ENCODE results near the gene RAB23. TPM values are rescaled to one million over a fixed set of nuclear protein-coding genes. Genes with fewer than 3 reads are reported as not detected.

Gene RAB23
- total RNA-seq, 2 donors from 2014 or later: 6.3 to 21.1 TPM

- Histone ChIP-seq H3K4me3 (no peak overlapping the region), H3K4me1 (no peaks in the 10 kb centered on the region), H3K9me3 (no peaks in the 10 kb centered on the region), H3K27ac (no peak overlapping the region), H3K27me3 (no peaks in the 10 kb centered on the region), H3K36me3 (no peaks in the 10 kb centered on the region), H3K9ac (ENCODE audit: low read depth in 2 of 2, low read length in 2 of 2) (no peak overlapping the region)
- peak; percentile 65 for DNase-seq
- TF ChIP-seq CTCF (IDR thresholded peaks at IDR 0.05): no peak
- intact Hi-C loops (cut with DNase I): no loop called here
Observed at GRCh38 chr6:57198926-57199636, 23.0 kb downstream of the RAB23 start.

DNA sequence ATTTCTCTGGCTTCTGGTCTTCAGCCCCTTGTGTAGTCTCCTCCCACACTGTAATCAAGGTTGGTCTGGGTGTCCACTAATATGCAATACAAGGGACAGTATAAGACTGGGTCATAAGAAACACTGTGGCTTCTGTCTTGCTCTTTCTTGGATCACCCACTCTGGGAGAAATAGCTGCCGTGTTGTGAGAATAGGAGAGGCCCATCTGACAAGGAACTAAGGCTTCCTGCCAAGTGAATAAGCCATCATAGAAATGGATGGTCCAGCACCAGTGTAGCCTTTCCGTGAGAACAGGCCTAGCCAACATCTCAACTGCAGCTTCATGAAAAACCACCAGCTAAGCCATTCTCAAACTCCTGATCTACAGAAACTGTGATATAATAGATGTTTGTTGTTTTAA is 26.6 kb downstream of the RAB23 start:
- intact Hi-C loops (cut with DNase I): no loop called here
- Histone ChIP-seq H3K9ac (ENCODE audit: low read depth in 2 of 2, low read length in 2 of 2) (no peak overlapping the region), H3K27ac (no peak overlapping the region), H3K9me3 (no peaks in the 10 kb centered on the region), H3K4me3 (no peak overlapping the region), H3K36me3 (no peaks in the 10 kb centered on the region), H3K27me3 (no peaks in the 10 kb centered on the region), H3K4me1 (no peaks in the 10 kb centered on the region)
- TF ChIP-seq CTCF (IDR thresholded peaks at IDR 0.05): no peak
- DNase-seq: no peak

GRCh38 chr6:57193177-57193576 is 28.9 kb downstream of the RAB23 start:
- Histone ChIP-seq H3K27me3 (no peaks in the 10 kb centered on the region), H3K4me1 (no peaks in the 10 kb centered on the region), H3K9me3 (no peaks in the 10 kb centered on the region), H3K36me3 (no peaks in the 10 kb centered on the region), H3K4me3 (no peak overlapping the region), H3K27ac (no peak overlapping the region), H3K9ac (ENCODE audit: low read depth in 2 of 2, low read length in 2 of 2) (no peak overlapping the region)
- DNase-seq: no peak
- intact Hi-C loops (cut with DNase I): no loop called here
- TF ChIP-seq CTCF (IDR thresholded peaks at IDR 0.05): no peak

DNA sequence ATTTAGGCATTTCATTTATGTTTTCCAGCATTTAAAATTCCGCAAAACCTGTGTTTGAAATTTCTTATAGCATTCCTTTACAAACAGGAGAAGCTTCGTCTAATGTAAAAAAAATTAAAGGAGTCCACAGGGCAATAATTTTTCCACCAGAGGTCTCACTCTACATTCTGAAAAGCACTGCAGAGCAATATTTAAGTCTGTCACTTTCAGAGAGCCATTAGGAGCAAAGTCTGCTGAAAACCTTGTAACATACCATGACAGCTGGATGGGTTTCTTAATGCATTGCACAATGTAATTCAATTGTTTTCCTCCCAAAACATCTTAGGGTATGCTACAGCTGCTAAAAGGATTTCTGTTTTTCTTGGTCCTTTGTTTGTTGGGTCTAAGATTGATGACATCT is 32.0 kb downstream of the RAB23 start:
- no peak overlapping the region for H3K4me3 ChIP-seq
- TF ChIP-seq CTCF (IDR thresholded peaks at IDR 0.05): peak; percentile 26
- intact Hi-C loops (cut with DNase I): no loop called here
- no peak overlapping the region for H3K27ac ChIP-seq
- no peaks in the 10 kb centered on the region for H3K4me1 ChIP-seq
- H3K9ac ChIP-seq (ENCODE audit: low read depth in 2 of 2, low read length in 2 of 2): no peak overlapping the region
- no peaks in the 10 kb centered on the region for H3K27me3 ChIP-seq
- no peaks in the 10 kb centered on the region for H3K36me3 ChIP-seq
- DNase-seq: no peak
- no peaks in the 10 kb centered on the region for H3K9me3 ChIP-seq

GRCh38 chr6:57183336-57183735 is 38.8 kb downstream of the RAB23 start:
- Histone ChIP-seq H3K27ac (no peak overlapping the region), H3K4me1 (no peaks in the 10 kb centered on the region), H3K9ac (ENCODE audit: low read depth in 2 of 2, low read length in 2 of 2) (no peak overlapping the region), H3K36me3 (no peaks in the 10 kb centered on the region), H3K27me3 (no peaks in the 10 kb centered on the region), H3K4me3 (no peak overlapping the region), H3K9me3 (no peaks in the 10 kb centered on the region)
- intact Hi-C loops (cut with DNase I): no loop called here
- TF ChIP-seq CTCF (IDR thresholded peaks at IDR 0.05): no peak
- no peak for DNase-seq
